Measurements from ENCODE around the gene TMUB1.

GRCh38 chr7:151125846-151126481, 42.7 kb upstream of the TMUB1 start:
- TF ChIP-seq CTCF (conservative IDR thresholded peaks at IDR 0.05 in 1 of 2, IDR thresholded peaks at IDR 0.05 in 1 of 2; ENCODE audit: extremely low read depth in 1 of 2, insufficient read depth in 1 of 2, low read depth in 1 of 2, low read length in 2 of 2) = no peak
- TF ChIP-seq EZH2 (IDR thresholded peaks at IDR 0.05; ENCODE audit: borderline replicate concordance, low read length) = no peak

Measured in mammary epithelial cell (primary cell).